HG03342 (cell line): Measurements from ENCODE around the gene EIF2B4.
"Not testable (repeated sequence)": the region's sequence is repeated elsewhere in the genome, so short reads cannot be mapped to it uniquely, and the experiment has no call there.

Experiments used
- ATAC-seq: cut with Tn5 transposase; IDR thresholded peaks from one replicate; pipeline ENCODE4 v1.9.1; 2021; ENCODE audit warnings: mild to moderate bottlenecking, moderate library complexity; ENCODE audit not compliant: unreplicated experiment

The EIF2B4 gene

DNA sequence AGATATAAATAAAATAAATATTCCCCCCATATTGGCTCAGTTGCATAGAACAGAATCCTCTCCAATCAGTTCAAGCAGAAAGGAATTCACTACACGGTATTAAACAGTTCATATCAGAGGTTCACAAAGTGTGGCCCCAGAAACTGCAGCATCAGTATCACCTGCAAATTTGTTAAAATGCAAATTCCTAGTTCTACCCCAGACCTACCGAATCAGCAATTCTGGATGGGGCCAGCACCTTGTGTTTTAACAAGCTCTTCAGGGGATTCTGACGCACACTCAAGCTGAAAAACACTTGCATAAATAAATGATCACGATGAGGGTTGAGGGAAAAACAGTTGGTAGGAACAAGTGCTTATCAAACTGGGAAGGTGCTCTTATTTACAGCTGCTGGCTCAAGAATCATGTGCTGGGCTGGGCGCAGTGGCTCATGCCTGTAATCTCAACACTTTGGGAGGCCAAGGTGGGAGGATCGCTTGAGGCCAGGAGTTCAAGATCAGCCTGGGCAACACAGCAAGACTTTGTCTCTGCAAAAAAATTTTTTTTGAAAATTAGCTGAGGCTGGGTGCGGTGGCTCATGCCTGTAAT, 19.9 kb downstream of the EIF2B4 start:
- ATAC-seq, result no peak

GRCh38 chr2:27347641-27348040, 22.5 kb downstream of the EIF2B4 start:
- ATAC-seq, result no peak

GRCh38 chr2:27336173-27336572, 34.0 kb downstream of the EIF2B4 start:
- no peak for ATAC-seq

- no peak for ATAC-seq
Observed at GRCh38 chr2:27335311-27335710, 34.8 kb downstream of the EIF2B4 start.

- no peak for ATAC-seq
Observed at GRCh38 chr2:27324720-27325119, 45.4 kb downstream of the EIF2B4 start.

GRCh38 chr2:27323596-27324285, 46.4 kb downstream of the EIF2B4 start:
- no peak for ATAC-seq

DNA sequence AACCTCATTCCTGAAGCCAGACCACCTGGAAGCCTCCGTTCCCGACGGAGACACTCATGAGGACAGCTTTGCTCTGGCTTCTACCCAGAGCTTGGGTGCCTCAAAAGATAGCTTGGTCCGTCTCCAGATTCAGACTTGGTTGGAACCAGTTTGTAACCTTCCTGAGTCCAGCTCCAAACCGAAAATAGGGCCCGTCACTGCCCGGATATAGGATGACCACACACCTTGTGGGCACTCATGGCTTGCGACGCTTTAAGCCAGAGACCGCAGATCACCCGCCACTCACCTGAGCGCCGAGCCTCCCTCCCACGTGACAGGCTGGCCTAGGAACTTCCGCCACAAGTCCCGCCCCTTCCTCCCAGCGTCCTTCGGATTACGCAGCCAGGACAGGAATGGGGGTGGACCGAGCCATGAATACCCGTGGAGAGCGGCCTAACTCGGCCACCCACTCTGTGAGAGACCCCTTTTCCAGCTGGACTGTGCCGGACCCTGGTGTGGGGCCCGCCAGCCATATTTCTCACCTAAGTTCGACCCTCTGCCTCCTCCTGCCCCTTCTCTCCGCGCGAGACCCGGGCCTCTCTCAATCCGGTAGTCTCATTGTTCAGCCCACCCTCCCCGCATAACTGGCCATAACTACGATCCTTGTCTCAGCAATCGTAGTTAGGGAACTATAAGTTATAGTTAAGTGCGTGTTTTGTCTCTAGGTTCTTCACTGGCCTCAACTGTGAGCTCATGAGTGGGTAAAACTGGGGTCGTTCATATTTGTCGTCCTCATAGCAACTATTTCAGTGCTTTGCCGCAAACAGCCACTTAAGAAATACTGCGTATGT, 47.2 kb downstream of the EIF2B4 start, which contains the start of gene MPV17:
Gene MPV17, minus strand, starts transcription at position 332 of the 830 bp plus-strand sequence. CDS start 580 bp downstream, outside the sequence.
- ATAC-seq, result peak; percentile 91

- no peak for ATAC-seq
Observed at GRCh38 chr2:27322301-27322765, 47.8 kb downstream of the EIF2B4 start.

- ATAC-seq, result no peak
Observed at GRCh38 chr2:27320958-27321543, 49.1 kb downstream of the EIF2B4 start.

GRCh38 chr2:27319839-27320238, 50.3 kb downstream of the EIF2B4 start:
- not testable (repeated sequence) for ATAC-seq

- ATAC-seq, result no peak
Observed at GRCh38 chr2:27316655-27317412, 53.3 kb downstream of the EIF2B4 start.

- ATAC-seq, result no peak
Observed at GRCh38 chr2:27315122-27315521, 55.0 kb downstream of the EIF2B4 start.

- ATAC-seq, result no peak
Observed at GRCh38 chr2:27314709-27315108, 55.4 kb downstream of the EIF2B4 start.
